GM12872 (cell line): ENCODE measurements around the gene SFXN5.

Experiments
- CTCF ChIP-seq: IDR thresholded peaks from 3 replicates; pipeline ENCODE4 v1.5.1; 2011; ENCODE audit warnings: low read depth, mild to moderate bottlenecking, low read length, moderate library complexity; ENCODE audit not compliant: insufficient read depth

The SFXN5 gene

DNA sequence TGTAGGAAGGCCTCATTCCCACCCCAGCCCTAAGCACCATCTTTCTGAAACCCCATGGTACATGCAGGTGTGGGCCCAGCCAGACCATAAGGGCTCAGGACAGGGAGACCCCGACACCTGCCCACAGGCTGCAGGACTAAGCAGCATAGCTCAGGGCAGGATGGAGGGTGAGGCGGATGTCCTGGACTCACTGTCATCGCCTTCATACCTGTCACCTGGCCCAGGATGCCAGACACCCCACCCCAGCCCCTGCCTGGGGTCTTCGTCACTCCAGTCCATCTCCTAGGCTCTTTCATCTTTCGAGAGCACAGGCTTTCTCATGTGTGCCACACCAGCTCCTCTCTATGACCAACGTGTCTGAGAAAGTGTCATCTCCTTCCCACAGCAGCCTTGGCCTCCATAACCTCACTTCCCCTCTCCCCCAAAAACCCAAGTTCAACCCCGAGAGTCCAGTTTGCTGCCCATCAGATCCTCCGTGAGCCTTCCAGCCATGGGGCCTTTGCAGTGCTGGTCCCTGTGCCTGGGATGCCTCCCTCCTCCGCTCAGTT lies 82.7 kb downstream of the SFXN5 start:
- no peak for TF ChIP-seq CTCF

DNA sequence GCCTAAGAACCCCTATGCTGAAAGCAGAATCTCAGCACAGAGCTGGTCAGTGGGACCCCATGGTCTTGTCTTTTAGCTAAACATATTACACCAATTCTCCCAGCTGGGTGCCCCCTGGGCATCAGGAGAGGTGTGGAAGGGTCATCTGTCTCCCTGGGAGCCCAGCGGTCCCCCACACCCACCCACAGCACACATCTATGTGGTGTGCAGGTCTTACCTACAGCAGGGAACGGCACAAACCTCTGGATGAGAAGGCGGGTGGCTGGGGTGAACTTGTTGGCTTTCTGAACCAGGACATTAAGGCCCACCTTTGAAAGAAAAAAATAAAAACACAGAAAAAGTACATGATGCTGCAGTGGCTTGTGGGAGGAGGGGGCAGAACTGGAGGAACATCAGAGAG lies 83.5 kb downstream of the SFXN5 start:
- TF ChIP-seq CTCF, result no peak

GRCh38 chr2:72985891-72986683 lies 85.4 kb downstream of the SFXN5 start:
- TF ChIP-seq CTCF, result no peak

DNA sequence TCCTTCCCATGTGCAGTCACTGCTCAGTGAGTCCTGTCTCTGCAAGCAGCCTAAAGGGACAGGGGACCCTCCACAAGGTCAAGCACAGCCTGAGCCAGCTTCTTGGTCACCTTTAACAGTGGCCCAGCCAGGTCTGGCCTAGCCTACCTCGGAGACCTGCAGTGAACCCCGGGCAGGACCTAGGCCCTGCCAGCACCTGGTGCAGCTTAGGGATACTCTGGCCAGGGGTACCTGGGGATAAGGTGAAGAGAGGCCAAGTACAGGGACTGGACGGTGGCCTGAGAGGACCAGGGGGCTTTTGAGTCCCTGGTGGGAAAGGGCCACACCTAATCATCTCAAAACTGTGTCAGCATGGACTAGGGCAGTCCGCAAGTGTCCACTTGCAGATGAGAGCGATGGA lies 86.4 kb downstream of the SFXN5 start:
- TF ChIP-seq CTCF, result no peak

- no peak for TF ChIP-seq CTCF
Observed at GRCh38 chr2:72984172-72984671, 87.3 kb downstream of the SFXN5 start.

DNA sequence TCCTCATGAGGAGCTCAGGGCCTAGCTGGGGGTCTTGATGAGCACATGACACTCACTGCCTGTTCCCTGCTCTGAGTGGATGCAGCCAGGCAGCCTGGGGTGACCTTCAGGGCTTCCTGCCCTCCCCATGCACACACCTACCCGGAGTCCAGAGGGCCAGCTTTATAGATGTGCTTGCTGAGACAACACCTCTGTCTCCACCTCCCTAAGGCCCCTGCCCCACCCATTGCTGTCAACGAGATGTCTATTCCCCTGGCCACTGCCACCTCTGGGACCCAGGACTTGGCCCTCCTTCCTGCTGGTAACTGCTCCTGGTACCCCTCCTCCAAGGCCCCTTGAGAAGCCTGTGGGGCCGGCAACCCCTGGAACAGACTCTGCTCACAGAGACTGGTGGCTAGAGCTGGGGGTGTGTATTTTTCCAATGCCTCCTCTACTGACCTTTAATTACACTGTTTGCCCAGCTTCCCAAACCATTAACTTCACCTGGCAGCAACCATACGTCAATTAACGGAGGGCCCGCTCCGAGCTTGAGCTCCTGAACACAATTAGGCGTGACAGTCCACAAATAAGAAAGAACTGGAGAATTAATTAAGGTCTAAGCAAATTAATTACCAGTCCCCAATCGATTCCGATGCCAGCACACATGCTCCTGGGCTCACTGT lies 87.9 kb downstream of the SFXN5 start:
- no peak for TF ChIP-seq CTCF

- no peak for TF ChIP-seq CTCF
Observed at GRCh38 chr2:72982781-72983499, 88.6 kb downstream of the SFXN5 start.
